Activated T-helper 1 cell treated with anti-CD3 and anti-CD28 coated beads, Interleukin-2, amount 50 U/mL, for 16 hours (primary cell): ENCODE results near the gene RAB40C.

ENCODE experiments used
- DNase-seq, 2 donors: peaks; one replicate each; pipeline ENCODE4 v3.0.0-alpha.2; 2020; ENCODE audit warnings: low read depth in 1 of 2, low spot score in 1 of 2

RAB40C gene

GRCh38 chr16:559021-559380 is 30.9 kb upstream of the RAB40C start:
- DNase-seq, result no peak

DNA sequence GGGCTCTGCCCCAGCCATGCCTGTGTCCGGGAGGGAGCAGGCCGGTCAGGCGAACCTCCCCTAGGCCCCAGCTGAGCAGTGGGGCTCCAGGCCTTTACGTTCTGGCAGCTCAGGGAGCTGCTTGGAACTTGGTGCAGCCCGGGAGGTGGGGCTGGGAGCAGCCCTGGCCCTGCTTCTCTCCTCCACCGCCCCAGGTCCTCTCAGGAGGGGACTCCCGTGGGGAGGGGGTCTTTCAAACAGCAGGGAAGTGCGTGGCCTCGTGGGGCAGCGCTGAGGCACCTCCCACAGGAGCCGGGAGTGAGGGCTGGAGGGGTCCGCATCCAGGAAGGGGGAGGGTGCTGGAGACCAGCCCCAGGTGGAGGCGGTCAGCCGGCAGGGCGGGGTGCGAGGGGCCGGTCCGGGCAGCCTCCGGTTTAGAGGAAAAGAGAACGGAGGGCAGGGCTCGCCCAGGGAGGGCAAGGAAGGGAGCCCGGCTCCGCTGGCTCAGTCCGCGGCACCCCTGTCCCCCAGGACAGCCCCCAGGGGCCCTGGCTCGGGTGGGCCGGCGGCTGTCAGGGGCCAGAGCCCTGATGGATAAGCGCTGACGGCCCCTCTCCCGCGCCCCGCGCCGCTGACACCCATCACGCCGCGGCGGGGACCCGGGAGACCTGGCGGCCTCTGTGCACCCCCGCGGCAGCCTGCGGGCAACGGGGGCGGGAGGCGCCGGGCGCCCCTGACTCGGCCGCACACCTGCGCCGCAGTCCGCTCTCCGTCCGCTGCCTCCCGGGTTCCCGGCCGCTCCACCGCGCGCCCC is 30.3 kb upstream of the RAB40C start:
- no peak for DNase-seq

GRCh38 chr16:560204-560700 is 29.6 kb upstream of the RAB40C start, which contains the start of gene PRR35:
Gene PRR35 (plus strand): TSS chr16:560394. CDS start chr16:563295, 2,901 bp downstream.
- DNase-seq, result no peak

- no peak for DNase-seq
Measured at GRCh38 chr16:560701-561412, 29.0 kb upstream of the RAB40C start.

GRCh38 chr16:561413-561794 is 28.5 kb upstream of the RAB40C start:
- DNase-seq, result no peak

GRCh38 chr16:561957-562938 is 27.6 kb upstream of the RAB40C start:
- DNase-seq, result no peak

DNA sequence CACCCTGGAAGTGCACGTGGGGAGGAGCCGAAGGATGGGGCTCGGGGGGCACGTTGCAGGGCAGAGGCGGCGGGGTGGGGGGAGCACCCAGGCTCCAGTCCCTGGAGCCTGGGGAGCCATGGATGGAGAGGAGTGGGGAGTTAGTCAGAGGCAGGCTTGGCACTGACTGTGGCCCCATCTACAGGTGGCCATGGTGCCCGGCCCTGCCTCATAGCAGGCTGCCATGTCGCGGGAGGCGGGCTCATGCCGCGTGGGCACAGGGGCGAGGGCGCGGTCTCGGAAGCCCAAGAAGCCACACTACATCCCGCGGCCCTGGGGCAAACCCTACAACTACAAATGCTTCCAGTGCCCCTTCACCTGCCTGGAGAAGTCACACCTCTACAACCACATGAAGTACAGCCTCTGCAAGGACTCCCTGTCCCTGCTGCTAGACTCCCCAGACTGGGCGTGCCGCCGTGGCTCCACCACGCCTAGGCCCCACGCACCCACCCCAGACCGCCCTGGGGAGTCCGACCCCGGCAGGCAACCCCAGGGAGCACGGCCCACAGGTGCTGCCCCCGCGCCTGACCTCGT is 26.7 kb upstream of the RAB40C start:
- no peak for DNase-seq

GRCh38 chr16:564690-565418 is 25.0 kb upstream of the RAB40C start:
- DNase-seq, result no peak

GRCh38 chr16:565419-566330 is 24.2 kb upstream of the RAB40C start:
- no peak for DNase-seq

- no peak for DNase-seq
Measured at GRCh38 chr16:566475-567372, 23.1 kb upstream of the RAB40C start, which contains the start of gene NHLRC4. Gene NHLRC4 (plus strand): TSS chr16:567005. CDS start chr16:568048, 1,043 bp downstream.

DNA sequence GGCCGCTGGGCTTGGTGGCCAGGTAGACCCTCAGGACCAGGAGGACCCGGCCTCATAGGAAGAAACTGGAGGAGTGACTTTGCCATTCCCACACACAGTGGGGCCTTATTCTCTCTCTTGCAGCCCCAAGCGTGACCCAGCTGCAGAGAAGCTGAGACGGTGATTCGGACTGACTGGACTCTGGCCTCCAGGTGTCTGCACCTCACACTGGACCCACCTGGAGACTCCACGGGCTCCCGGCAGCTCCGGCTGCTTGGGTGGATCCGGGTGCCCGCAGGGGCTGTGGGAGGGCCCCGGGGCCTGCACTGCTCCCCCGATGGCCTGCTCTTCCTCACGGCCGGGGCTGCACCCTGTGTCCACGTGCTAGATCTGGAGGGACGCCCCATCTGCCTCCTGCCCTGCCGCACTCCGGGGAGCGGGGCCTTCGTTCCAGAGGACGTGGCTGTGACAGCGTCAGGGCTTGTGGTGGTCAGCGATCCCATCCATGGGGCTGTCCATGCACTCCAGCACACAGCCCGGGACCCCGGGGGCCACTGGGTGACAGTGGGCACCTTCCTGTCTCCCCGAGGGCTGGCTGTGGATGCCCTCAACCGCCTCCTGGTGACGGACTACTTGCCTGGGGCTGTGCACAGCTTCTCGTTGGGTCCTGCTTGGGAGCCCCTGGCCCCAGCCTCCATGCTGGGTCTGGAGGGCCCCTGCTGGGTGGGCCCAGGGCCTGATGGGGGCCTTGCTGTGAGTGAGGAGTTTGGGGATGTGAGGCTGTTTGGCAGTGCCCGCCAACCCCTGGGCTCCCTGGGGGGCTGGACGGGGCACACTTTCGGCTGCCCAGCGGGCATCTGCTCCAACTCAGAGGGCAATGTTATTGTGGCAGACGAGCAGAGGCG is 22.3 kb upstream of the RAB40C start:
- no peak for DNase-seq

GRCh38 chr16:568401-569258 is 21.2 kb upstream of the RAB40C start:
- no peak for DNase-seq

GRCh38 chr16:569445-570254 is 20.2 kb upstream of the RAB40C start, which contains the start of gene PIGQ:
Gene PIGQ (plus strand): TSS chr16:569968. CDS start chr16:574075, 4,107 bp downstream.
- DNase-seq, result peak; percentile 38 to 52

DNA sequence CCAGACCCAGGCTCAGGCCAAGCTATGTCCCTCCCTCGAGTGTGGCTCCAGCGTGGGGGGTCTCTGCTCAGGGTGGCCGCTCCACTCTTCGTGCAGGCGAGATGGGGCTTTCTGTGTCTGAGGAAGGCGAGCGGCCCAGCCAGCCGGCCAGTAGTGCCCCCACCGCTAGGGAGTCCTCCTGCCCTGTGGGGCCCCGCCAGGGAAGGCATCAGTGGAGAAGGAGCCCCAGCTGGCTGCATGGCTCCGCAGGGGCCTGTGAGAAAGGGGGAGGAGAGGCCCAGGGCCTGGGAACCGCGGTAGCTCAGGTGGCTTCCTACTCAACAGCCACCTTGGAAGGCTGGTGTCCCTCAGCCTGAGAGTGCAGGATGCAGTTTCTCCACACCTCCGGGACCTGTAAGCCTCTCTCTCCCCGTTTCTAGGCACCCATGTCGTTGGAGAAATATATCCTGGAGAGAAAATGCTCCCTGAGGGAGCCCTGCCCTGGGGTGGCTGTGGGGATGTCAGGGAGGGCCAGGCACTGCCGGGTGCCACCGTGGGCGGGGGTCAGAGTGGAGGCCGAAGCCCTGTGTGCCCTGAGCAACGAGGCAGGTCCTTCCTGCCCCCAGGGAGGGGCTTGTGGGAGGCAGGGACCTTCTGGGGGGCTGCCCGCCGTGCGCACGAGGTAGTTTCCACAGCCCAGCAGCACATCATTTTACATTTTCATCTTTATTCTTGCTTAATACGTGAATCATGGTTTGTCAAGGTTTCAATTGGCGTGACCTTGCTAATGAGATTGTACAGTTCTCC is 16.8 kb upstream of the RAB40C start:
- DNase-seq, result no peak
